ENCODE data around the gene UCN.

GRCh38 chr2:27297195-27297594 is 11.1 kb downstream of the UCN start:
- TF ChIP-seq CTCF (IDR thresholded peaks at IDR 0.05), result no peak
- TF ChIP-seq POLR2AphosphoS5 (IDR thresholded peaks at IDR 0.05), result no peak
- no peak for TF ChIP-seq POLR2A (IDR thresholded peaks at IDR 0.05)
- TF ChIP-seq EP300 (IDR thresholded peaks at IDR 0.05), result no peak

All from upper lobe of left lung (tissue), 4 donors.